ENCODE results near the gene KAZN.

The KAZN gene

GRCh38 chr1:15070145-15070748 lies 471.8 kb downstream of the KAZN start:
- ATAC-seq: no peak
- TF ChIP-seq ZNF70 (CRISPR knock-in tag; IDR thresholded peaks at IDR 0.05) (no peak), ESRRG (CRISPR knock-in tag; IDR thresholded peaks at IDR 0.05) (no peak), ZC3H10 (CRISPR knock-in tag; IDR thresholded peaks at IDR 0.05) (no peak), RARB (CRISPR knock-in tag; IDR thresholded peaks at IDR 0.05) (no peak), CSRNP3 (CRISPR knock-in tag; IDR thresholded peaks at IDR 0.05) (no peak), SNAI2 (CRISPR knock-in tag; IDR thresholded peaks at IDR 0.05) (no peak), ZFP30 (CRISPR knock-in tag; IDR thresholded peaks at IDR 0.05) (no peak), CREB5 (CRISPR knock-in tag; IDR thresholded peaks at IDR 0.05; ENCODE audit: low read depth) (no peak), TCF4 (CRISPR knock-in tag; IDR thresholded peaks at IDR 0.05; ENCODE audit: borderline replicate concordance) (no peak), TSHZ2 (CRISPR knock-in tag; IDR thresholded peaks at IDR 0.05) (no peak)

GRCh38 chr1:15071936-15072335 lies 473.5 kb downstream of the KAZN start:
- TF ChIP-seq ZNF8 (CRISPR knock-in tag; IDR thresholded peaks at IDR 0.05): no peak
- no peak for TF ChIP-seq ISL1 (CRISPR knock-in tag; IDR thresholded peaks at IDR 0.05)
- TF ChIP-seq PATZ1 (CRISPR knock-in tag; IDR thresholded peaks at IDR 0.05; ENCODE audit: borderline replicate concordance): no peak
- TF ChIP-seq BACH2 (CRISPR knock-in tag; IDR thresholded peaks at IDR 0.05; ENCODE audit: borderline replicate concordance): no peak
- TF ChIP-seq ZC3H10 (CRISPR knock-in tag; IDR thresholded peaks at IDR 0.05): no peak
- no peak for TF ChIP-seq CSDC2 (CRISPR knock-in tag; IDR thresholded peaks at IDR 0.05)
- TF ChIP-seq TSHZ2 (CRISPR knock-in tag; IDR thresholded peaks at IDR 0.05): no peak
- TF ChIP-seq PPARA (CRISPR knock-in tag; IDR thresholded peaks at IDR 0.05; ENCODE audit: borderline replicate concordance): no peak
- ATAC-seq: no peak

GRCh38 chr1:15073799-15074308 lies 475.4 kb downstream of the KAZN start:
- no peak for ATAC-seq
- no peak for TF ChIP-seq ARNTL (CRISPR knock-in tag; IDR thresholded peaks at IDR 0.05; ENCODE audit: borderline replicate concordance, low read depth)
- no peak for TF ChIP-seq ZFP30 (CRISPR knock-in tag; IDR thresholded peaks at IDR 0.05)
- TF ChIP-seq ZNF8 (CRISPR knock-in tag; IDR thresholded peaks at IDR 0.05): no peak
- no peak for TF ChIP-seq ZC3H10 (CRISPR knock-in tag; IDR thresholded peaks at IDR 0.05)
- no peak for TF ChIP-seq ZNF70 (CRISPR knock-in tag; IDR thresholded peaks at IDR 0.05)
- TF ChIP-seq PPARA (CRISPR knock-in tag; IDR thresholded peaks at IDR 0.05; ENCODE audit: borderline replicate concordance): no peak
- no peak for TF ChIP-seq ZNF565 (CRISPR knock-in tag; conservative IDR thresholded peaks at IDR 0.05; ENCODE audit: low read depth)
- TF ChIP-seq ESRRG (CRISPR knock-in tag; IDR thresholded peaks at IDR 0.05): no peak
- no peak for TF ChIP-seq CREB5 (CRISPR knock-in tag; IDR thresholded peaks at IDR 0.05; ENCODE audit: low read depth)
- no peak for TF ChIP-seq TOX (CRISPR knock-in tag; IDR thresholded peaks at IDR 0.05; ENCODE audit: borderline replicate concordance)
- no peak for TF ChIP-seq CSDC2 (CRISPR knock-in tag; IDR thresholded peaks at IDR 0.05)
- no peak for TF ChIP-seq GLIS3 (CRISPR knock-in tag; IDR thresholded peaks at IDR 0.05)
- no peak for TF ChIP-seq SNAI2 (CRISPR knock-in tag; IDR thresholded peaks at IDR 0.05)
- no peak for TF ChIP-seq ISL1 (CRISPR knock-in tag; IDR thresholded peaks at IDR 0.05)
- no peak for TF ChIP-seq POU6F1 (CRISPR knock-in tag; IDR thresholded peaks at IDR 0.05; ENCODE audit: borderline replicate concordance, low read depth)
- TF ChIP-seq RARB (CRISPR knock-in tag; IDR thresholded peaks at IDR 0.05): no peak
